Activated CD4-positive, alpha-beta T cell treated with anti-CD3 and anti-CD28 coated beads, Interleukin-2, amount 10 ng/mL, durations not matched to agents 24 days and 14 days (primary cell): ENCODE data around the gene TNFRSF13B. TPM values are rescaled to one million over a fixed set of nuclear protein-coding genes. Genes with fewer than 3 reads are reported as not detected.
"Not testable (repeated sequence)": the region's sequence is repeated elsewhere in the genome, so short reads cannot be mapped to it uniquely, and the experiment has no call there.

ENCODE experiments used
- DNase-seq: peaks from one replicate; pipeline ENCODE4 v3.0.0; 2022
- H3K27ac Mint-ChIP-seq: one replicate; pipeline ENCODE4 v1.8.0; 2022; ENCODE audit warnings: mild to moderate bottlenecking, mixed read lengths
- H3K27me3 Mint-ChIP-seq: one replicate; pipeline ENCODE4 v1.8.0; 2022; ENCODE audit warnings: mixed read lengths
- H3K36me3 Mint-ChIP-seq: one replicate; pipeline ENCODE4 v1.8.0; 2022; ENCODE audit warnings: low read depth, mild to moderate bottlenecking, mixed read lengths
- H3K4me1 Mint-ChIP-seq: one replicate; pipeline ENCODE4 v1.8.0; 2021; ENCODE audit warnings: mixed read lengths
- H3K4me3 Mint-ChIP-seq: one replicate; pipeline ENCODE4 v1.8.0; 2022; ENCODE audit warnings: mild to moderate bottlenecking, moderate library complexity, mixed read lengths
- H3K9me3 Mint-ChIP-seq: one replicate; pipeline ENCODE4 v1.8.0; 2021; ENCODE audit warnings: mixed read lengths
- intact Hi-C: fragments of 100-400 bp; cut with micrococcal nuclease; formaldehyde crosslinking; loops from one replicate; pipeline ENCODE4 v1.15.1; 2023
- total RNA-seq: library from RNA; stranded (reverse); gene quantifications from 2 replicates; pipeline ENCODE4 v1.2.3, GENCODE V29; 2022

TNFRSF13B gene
- total RNA-seq, 1 donor from 2014 or later = not detected

GRCh38 chr17:17013828-17014747, 42.2 kb upstream of the TNFRSF13B start:
- H3K27ac Mint-ChIP-seq, H3K9me3 Mint-ChIP-seq, H3K27me3 Mint-ChIP-seq, DNase-seq, intact Hi-C loops, H3K36me3 Mint-ChIP-seq, H3K4me3 Mint-ChIP-seq: not testable (repeated sequence)
- H3K4me1 Mint-ChIP-seq = peaks cover 20% of the 10 kb centered on the region

- intact Hi-C loops, H3K4me3 Mint-ChIP-seq, H3K27me3 Mint-ChIP-seq, H3K9me3 Mint-ChIP-seq, DNase-seq, H3K36me3 Mint-ChIP-seq, H3K27ac Mint-ChIP-seq: not testable (repeated sequence)
- peaks cover 10% of the 10 kb centered on the region for H3K4me1 Mint-ChIP-seq
These were observed 39.4 kb upstream of the TNFRSF13B start for GRCh38 chr17:17011043-17011907.

- H3K4me1 Mint-ChIP-seq, H3K4me3 Mint-ChIP-seq, H3K9me3 Mint-ChIP-seq, intact Hi-C loops, H3K36me3 Mint-ChIP-seq, DNase-seq, H3K27ac Mint-ChIP-seq, H3K27me3 Mint-ChIP-seq: not testable (repeated sequence)
These were observed 38.7 kb upstream of the TNFRSF13B start for GRCh38 chr17:17010545-17011034.

GRCh38 chr17:17009972-17010371, 38.1 kb upstream of the TNFRSF13B start:
- H3K9me3 Mint-ChIP-seq, DNase-seq, H3K4me3 Mint-ChIP-seq, intact Hi-C loops, H3K4me1 Mint-ChIP-seq, H3K27me3 Mint-ChIP-seq, H3K27ac Mint-ChIP-seq, H3K36me3 Mint-ChIP-seq: not testable (repeated sequence)

- H3K4me1 Mint-ChIP-seq, DNase-seq, H3K36me3 Mint-ChIP-seq, H3K27ac Mint-ChIP-seq, H3K9me3 Mint-ChIP-seq, H3K4me3 Mint-ChIP-seq, H3K27me3 Mint-ChIP-seq, intact Hi-C loops: not testable (repeated sequence)
These were observed 36.9 kb upstream of the TNFRSF13B start for GRCh38 chr17:17008621-17009397.

- H3K36me3 Mint-ChIP-seq, intact Hi-C loops, DNase-seq, H3K27me3 Mint-ChIP-seq, H3K9me3 Mint-ChIP-seq, H3K4me1 Mint-ChIP-seq, H3K27ac Mint-ChIP-seq, H3K4me3 Mint-ChIP-seq: not testable (repeated sequence)
These were observed 36.0 kb upstream of the TNFRSF13B start for GRCh38 chr17:17007891-17008290.

- not testable (repeated sequence) for H3K9me3 Mint-ChIP-seq, H3K4me1 Mint-ChIP-seq, H3K27ac Mint-ChIP-seq, H3K4me3 Mint-ChIP-seq, H3K36me3 Mint-ChIP-seq, H3K27me3 Mint-ChIP-seq, DNase-seq
- intact Hi-C loops = loop anchor here (5.0 kb wide), 1 partner anchor 232 kb away; the partner anchor contains the start of gene FLCN
These were observed 33.2 kb upstream of the TNFRSF13B start for GRCh38 chr17:17004997-17005614.

- Mint-ChIP-seq H3K36me3 (no peaks in the 10 kb centered on the region), H3K9me3 (no peaks in the 10 kb centered on the region), H3K4me3 (no peak overlapping the region), H3K27me3 (peaks cover 2% of the 10 kb centered on the region), H3K27ac (no peak overlapping the region), H3K4me1 (no peaks in the 10 kb centered on the region)
- no peak for DNase-seq
- intact Hi-C loops = loop anchor here (5.0 kb wide), 1 partner anchor 233 kb away; the partner anchor contains the start of gene FLCN
These were observed 32.5 kb upstream of the TNFRSF13B start for GRCh38 chr17:17004251-17004996.

- H3K27ac Mint-ChIP-seq, H3K4me1 Mint-ChIP-seq, DNase-seq, H3K4me3 Mint-ChIP-seq, H3K9me3 Mint-ChIP-seq, H3K36me3 Mint-ChIP-seq, H3K27me3 Mint-ChIP-seq: not testable (repeated sequence)
- intact Hi-C loops = loop anchor here (5.0 kb wide), 1 partner anchor 234 kb away; the partner anchor contains the start of gene FLCN
These were observed 31.1 kb upstream of the TNFRSF13B start for GRCh38 chr17:17002731-17003715.

- DNase-seq = peak; percentile 94
- H3K36me3 Mint-ChIP-seq = no peaks in the 10 kb centered on the region
- no peak overlapping the region for H3K4me3 Mint-ChIP-seq
- H3K4me1 Mint-ChIP-seq = no peaks in the 10 kb centered on the region
- H3K27me3 Mint-ChIP-seq = peaks cover 2% of the 10 kb centered on the region
- intact Hi-C loops = loop anchor here (2.0 to 5.0 kb wide), 2 partner anchors 235 to 311 kb away; partner anchors contain the start of gene FLCN
- H3K9me3 Mint-ChIP-seq = no peaks in the 10 kb centered on the region
- no peak overlapping the region for H3K27ac Mint-ChIP-seq
These were observed 30.1 kb upstream of the TNFRSF13B start for GRCh38 chr17:17001874-17002520.

GRCh38 chr17:17001076-17001777, 29.3 kb upstream of the TNFRSF13B start:
- Mint-ChIP-seq H3K36me3 (no peaks in the 10 kb centered on the region), H3K4me1 (no peaks in the 10 kb centered on the region), H3K4me3 (no peak overlapping the region), H3K9me3 (no peaks in the 10 kb centered on the region), H3K27ac (no peak overlapping the region), H3K27me3 (peaks cover 2% of the 10 kb centered on the region)
- no peak for DNase-seq
- intact Hi-C loops = loop anchor here (2.0 to 5.0 kb wide), 2 partner anchors 236 to 312 kb away; partner anchors contain the start of gene FLCN
